GM18519 (cell line): ENCODE measurements around the gene SYNGR2.
"Not testable (repeated sequence)": the region's sequence is repeated elsewhere in the genome, so short reads cannot be mapped to it uniquely, and the experiment has no call there.

Source experiments
- ATAC-seq: cut with Tn5 transposase; IDR thresholded peaks from one replicate; pipeline ENCODE4 v1.9.1; 2021; ENCODE audit warnings: mild to moderate bottlenecking, moderate library complexity; ENCODE audit not compliant: unreplicated experiment, low FRiP score

The SYNGR2 gene

GRCh38 chr17:78170692-78171590, 2.6 kb downstream of the SYNGR2 start:
- ATAC-seq, result no peak

GRCh38 chr17:78171591-78172248, 3.3 kb downstream of the SYNGR2 start:
- not testable (repeated sequence) for ATAC-seq

DNA sequence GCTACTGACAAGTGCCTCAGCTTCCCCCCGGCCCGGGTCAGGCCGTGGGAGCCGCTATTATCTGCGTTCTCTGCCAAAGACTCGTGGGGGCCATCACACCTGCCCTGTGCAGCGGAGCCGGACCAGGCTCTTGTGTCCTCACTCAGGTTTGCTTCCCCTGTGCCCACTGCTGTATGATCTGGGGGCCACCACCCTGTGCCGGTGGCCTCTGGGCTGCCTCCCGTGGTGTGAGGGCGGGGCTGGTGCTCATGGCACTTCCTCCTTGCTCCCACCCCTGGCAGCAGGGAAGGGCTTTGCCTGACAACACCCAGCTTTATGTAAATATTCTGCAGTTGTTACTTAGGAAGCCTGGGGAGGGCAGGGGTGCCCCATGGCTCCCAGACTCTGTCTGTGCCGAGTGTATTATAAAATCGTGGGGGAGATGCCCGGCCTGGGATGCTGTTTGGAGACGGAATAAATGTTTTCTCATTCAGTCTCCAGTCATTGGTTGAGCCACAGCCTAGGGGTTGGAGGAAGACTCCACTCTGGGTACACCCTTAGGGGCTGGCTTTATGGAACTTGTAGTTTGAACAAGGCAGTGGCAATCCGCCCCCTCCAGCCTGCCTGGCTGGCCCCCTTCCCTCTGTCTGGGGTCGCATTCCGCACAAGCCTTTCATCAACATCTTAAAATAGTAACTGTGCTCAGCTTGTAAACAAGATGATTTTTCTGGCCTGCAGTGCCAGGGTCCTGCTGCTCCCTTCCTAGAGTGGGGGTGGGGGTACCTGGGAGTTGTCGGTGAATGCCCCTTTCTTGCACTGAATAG, 4.1 kb downstream of the SYNGR2 start:
- no peak for ATAC-seq

DNA sequence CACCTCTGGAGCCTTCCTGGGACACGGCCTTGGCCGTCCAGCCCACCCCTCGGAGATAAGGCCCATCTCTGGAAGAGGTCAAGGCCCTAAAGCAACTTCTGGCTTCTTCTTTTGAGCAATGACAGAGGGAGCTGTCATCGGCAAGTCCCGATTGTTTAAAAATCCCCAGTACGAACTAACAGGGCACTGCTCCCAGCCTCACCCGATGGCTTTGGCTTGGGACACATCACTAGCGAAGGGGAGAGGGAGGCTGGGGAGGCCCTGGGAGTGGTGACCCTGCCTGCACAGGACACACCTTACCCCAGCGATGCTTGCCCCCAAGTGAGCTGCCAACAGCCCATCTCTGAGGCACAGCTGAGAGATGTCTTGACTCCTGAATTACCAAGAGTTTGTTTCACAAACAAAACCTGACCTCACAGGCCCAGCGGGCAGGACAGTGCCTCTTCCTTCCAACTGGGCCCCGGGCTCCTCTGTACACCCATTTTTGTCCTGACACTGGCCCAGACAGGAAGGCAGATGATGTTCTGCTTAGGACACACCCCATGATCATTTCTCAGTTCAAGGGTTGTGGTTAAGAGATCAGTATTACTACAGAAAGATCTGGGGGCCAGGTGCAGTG, 4.8 kb downstream of the SYNGR2 start:
- no peak for ATAC-seq

DNA sequence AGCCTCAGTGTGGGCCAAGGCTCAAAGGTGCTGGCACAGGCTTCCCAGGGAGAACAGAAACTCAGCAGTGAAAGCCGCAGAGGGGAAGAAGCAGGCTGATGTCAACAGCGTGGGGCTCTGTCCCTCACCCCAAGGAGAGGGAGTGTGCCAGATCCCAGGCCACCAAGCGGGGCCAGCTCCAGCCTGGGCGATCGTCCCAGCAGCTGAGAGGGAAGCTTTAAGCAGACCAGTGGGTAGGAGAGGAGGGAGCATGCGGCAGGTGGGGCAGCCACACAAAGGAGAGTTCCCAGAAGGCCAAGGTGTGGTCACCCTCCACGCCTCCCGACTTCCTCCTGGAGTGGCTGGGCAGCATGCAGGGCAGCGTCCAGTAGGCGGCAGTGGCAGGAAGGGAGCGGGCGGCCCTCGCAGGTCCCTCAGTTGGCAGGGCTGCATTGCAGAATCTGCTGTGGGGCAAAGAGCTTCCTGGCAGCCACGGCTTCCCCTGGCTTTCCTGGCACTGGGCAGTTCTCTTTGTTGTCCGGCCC, 6.0 kb downstream of the SYNGR2 start:
- ATAC-seq, result no peak

DNA sequence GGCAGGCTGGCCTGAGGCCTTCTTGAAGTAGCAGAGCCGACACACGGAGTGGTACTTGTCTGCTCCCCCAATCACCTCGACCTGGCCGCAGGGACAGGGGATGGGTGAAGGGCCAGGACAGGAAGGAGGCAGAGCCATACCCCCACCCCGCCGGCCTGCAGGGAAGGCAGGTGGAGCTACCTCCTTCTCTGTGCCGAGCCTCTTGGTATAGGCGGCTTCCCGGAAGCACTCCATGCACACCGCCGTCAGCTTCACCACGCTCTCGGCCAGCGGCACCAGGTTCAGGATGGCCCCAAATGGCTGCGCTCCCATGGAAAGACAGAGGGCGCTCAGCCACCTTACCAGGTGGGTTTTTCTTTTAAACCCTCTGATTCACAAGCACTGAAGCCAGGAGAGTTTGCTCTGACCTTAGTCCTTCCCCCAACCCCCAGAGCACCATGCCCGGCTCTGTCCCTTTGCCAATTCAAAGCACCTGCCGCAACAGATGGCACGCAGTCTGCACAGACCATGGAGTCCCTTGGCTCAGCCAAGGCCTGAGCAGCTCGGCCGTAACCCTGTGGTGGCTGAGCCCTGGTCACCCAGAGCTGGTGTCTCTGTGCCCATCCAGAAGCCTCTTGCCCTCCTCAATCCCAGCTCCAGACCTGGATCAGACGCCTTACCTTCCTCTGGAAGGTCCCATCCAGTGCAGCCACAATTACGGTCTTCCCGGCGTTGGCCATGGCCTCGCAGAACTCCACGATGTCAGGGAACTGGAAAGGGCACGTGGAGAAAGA, 6.7 kb downstream of the SYNGR2 start:
- no peak for ATAC-seq

DNA sequence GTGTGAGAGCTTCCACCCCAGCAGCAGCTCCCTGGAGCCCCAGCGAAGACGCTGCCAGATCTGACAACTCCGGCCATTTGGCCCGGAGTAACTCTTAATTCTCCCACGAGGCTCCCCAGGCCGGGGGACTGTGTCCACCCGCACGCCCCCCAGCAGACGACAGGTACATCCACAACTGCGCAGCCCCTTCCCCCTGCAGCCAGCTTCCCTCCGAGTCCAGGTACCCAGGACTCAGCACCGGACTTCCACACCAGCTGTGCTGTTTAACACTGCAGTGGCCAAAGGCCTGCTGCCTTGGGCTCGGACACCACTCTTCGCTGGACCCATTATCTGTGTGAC, 7.2 kb downstream of the SYNGR2 start:
- ATAC-seq, result no peak

- no peak for ATAC-seq
Observed at GRCh38 chr17:78176548-78177025, 8.2 kb downstream of the SYNGR2 start.

- no peak for ATAC-seq
Observed at GRCh38 chr17:78179372-78179771, 11.0 kb downstream of the SYNGR2 start.

DNA sequence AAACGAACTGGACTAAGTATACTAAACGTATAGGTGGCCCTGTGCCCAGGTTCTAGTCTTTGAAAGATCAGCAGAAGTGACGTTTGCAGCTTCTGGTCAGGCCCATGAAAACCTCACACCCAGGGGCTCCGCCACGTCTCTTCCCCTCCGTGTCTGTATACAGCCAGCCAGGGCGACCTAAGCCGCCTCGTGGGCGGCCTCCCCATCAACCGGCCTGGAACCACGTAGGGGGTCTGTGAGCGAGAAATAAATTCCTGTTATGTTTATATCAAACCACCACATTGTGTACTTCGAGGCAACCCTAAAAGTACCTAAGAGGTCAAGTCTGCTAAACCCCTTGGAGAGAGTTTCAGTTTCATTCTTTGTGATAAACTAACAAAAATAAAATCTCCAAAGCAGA, 11.7 kb downstream of the SYNGR2 start:
- ATAC-seq, result no peak

GRCh38 chr17:78180508-78180907, 12.1 kb downstream of the SYNGR2 start:
- no peak for ATAC-seq

DNA sequence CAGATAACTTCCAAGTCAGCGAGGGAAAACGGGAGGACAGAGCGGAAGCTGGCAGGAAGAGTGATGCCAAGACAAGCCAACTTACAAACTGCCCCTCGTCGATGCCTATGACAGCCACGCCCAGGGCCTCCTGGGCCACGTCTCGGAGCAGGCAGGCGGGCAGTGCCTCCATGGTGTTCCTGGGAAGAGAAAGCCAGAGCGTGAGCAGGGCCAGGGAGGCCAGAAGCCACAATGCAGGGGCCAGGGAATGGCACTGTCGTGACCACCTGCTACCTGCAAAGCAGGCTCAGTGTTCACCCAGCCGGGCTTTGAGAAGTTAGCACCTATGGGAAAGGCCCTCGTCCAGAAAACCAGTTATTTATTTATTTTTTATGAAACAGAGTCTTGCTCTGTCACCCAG, 14.1 kb downstream of the SYNGR2 start:
- ATAC-seq, result no peak

- no peak for ATAC-seq
Observed at GRCh38 chr17:78183916-78184315, 15.5 kb downstream of the SYNGR2 start.

DNA sequence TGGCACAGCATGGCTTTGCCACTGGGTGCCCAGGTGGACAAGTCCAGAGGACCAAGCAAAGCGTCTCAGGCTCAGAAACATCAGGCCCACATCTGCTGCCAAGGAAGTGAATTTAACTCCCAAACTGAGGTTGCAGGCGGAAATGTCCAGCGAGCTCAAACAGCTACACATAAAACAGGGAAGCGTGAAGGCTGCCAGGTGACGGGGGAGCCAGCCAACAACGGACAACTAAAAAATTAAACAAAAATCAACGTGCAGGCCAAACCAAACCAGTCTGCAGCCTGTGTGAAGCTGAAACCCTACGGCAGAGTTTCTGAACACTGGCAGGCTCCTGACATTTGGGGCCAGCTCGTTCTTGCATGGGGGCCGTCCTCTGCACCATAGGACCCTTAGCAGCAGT, 16.0 kb downstream of the SYNGR2 start:
- ATAC-seq, result no peak

DNA sequence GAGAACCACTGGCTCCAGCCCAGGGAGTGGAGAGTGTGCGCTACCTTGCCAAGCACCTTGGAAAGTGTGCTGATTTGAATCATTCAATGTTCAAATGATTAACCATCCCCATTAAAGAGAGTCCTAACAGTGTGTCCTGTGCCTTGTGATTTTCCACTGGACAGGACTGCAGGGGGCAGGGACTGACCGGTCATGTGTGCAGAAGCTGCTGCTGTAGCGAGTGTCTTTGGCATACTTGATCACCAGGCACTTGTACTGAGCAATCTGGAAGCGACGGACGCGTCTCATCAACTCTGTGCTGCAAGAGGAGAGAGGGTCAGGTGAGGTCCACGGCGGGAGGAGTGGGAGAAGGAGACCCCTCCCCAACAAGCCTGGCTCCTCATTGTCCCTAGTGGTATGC, 16.5 kb downstream of the SYNGR2 start:
- no peak for ATAC-seq

DNA sequence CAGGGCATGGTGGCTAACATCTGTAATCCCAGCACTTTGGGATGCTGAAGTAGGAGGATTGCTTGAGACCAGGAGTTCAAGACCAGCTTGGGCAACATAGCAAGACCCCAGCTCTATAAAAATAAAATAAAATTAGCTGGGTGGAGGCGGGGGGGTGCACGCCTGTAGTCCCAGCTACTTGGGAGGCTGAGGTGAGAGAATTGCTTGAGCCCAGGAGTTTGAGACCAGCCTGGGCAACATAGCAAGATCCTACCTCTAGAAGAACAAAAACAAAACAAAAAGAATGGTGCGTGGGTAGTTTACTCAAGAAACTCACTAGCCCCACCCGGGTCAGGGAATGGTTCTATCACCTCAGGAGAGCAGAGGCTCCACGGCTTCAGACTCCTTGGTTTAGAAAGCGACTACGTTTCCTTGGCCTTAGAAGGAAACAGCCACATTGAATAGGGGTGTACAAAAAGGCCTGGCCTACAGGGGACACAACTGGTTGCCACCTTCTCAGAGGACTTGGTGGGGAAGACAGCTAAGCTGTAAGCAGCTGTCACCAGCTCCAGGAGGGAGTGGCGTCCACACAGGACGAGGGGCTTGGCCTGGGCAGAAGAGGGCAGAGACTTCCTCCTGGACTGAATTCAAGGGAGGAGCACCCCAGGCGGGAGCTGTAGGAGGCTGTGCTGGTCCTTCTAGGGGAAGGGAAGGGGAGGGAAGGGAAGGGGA, 17.8 kb downstream of the SYNGR2 start:
- ATAC-seq, result no peak

- peak; percentile 71 for ATAC-seq
Observed at GRCh38 chr17:78186692-78187595, 18.6 kb downstream of the SYNGR2 start, which contains the start of the genes AFMID and TK1. Gene AFMID, plus strand, starts transcription at chr17:78187362. Its CDS starts 9 bp downstream, at chr17:78187371. Gene TK1, minus strand, starts transcription at chr17:78187052. Its CDS starts 58 bp downstream, at chr17:78186994.

- no peak for ATAC-seq
Observed at GRCh38 chr17:78196716-78197115, 28.3 kb downstream of the SYNGR2 start.
